ENCODE measurements around the gene PRR4.

PRR4 gene

GRCh38 chr12:10802587-10802986, 46.7 kb downstream of the PRR4 start, which contains the start of gene TAS2R7:
TSS of gene TAS2R7 (minus strand) at chr12:10802627. CDS start at chr12:10802570, 57 bp downstream.
- DNase-seq (ENCODE audit: extremely low read depth in 1 of 2, low read depth in 1 of 2), result no peak

GRCh38 chr12:10801741-10802140, 47.5 kb downstream of the PRR4 start:
- no peak for DNase-seq (ENCODE audit: extremely low read depth in 1 of 2, low read depth in 1 of 2)
